ENCODE data around the gene PRPF8.

DNA sequence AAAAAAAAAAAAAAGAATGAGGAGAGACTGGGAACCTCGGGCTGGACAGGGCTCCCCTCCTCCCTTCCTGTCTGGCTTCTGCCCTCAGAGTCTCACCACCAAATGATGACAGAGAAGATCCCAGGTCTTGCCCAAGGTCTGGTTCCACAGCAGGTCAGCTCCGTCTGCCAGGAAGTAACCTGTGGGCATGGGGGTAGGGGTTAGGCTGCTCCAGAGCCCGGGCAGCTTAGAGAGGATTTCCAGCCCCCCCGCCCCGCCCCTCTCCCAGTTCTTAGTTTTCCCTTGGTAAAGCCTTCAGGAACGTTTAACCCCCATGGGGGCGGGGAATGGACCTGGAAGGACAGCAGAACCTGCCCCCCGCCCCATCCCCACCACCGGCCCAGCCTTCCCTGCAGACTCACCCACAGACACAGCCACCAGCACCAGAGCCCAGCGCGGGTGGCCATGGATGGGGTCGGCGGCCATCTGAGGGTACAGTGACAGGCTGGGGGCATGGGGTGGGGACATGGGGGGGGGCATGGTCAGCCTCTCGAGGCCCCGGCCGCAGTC is 24.8 kb upstream of the PRPF8 start:
- TF ChIP-seq, protein P1, sequence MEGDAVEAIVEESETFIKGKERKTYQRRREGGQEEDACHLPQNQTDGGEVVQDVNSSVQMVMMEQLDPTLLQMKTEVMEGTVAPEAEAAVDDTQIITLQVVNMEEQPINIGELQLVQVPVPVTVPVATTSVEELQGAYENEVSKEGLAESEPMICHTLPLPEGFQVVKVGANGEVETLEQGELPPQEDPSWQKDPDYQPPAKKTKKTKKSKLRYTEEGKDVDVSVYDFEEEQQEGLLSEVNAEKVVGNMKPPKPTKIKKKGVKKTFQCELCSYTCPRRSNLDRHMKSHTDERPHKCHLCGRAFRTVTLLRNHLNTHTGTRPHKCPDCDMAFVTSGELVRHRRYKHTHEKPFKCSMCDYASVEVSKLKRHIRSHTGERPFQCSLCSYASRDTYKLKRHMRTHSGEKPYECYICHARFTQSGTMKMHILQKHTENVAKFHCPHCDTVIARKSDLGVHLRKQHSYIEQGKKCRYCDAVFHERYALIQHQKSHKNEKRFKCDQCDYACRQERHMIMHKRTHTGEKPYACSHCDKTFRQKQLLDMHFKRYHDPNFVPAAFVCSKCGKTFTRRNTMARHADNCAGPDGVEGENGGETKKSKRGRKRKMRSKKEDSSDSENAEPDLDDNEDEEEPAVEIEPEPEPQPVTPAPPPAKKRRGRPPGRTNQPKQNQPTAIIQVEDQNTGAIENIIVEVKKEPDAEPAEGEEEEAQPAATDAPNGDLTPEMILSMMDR (conservative IDR thresholded peaks at IDR 0.05; ENCODE audit: low read length): no peak
- no peak for TF ChIP-seq EZH2phosphoT487 (IDR thresholded peaks at IDR 0.05; ENCODE audit: borderline replicate concordance)

Data from Loucy (cell line).